GM21423 (cell line): ENCODE results near the gene MEA1.
"Not testable (repeated sequence)": the region's sequence is repeated elsewhere in the genome, so short reads cannot be mapped to it uniquely, and the experiment has no call there.

Experiments used
- ATAC-seq: cut with Tn5 transposase; IDR thresholded peaks from one replicate; pipeline ENCODE4 v1.9.1; 2021; ENCODE audit warnings: mild to moderate bottlenecking, moderate library complexity; ENCODE audit not compliant: unreplicated experiment

Gene MEA1

DNA sequence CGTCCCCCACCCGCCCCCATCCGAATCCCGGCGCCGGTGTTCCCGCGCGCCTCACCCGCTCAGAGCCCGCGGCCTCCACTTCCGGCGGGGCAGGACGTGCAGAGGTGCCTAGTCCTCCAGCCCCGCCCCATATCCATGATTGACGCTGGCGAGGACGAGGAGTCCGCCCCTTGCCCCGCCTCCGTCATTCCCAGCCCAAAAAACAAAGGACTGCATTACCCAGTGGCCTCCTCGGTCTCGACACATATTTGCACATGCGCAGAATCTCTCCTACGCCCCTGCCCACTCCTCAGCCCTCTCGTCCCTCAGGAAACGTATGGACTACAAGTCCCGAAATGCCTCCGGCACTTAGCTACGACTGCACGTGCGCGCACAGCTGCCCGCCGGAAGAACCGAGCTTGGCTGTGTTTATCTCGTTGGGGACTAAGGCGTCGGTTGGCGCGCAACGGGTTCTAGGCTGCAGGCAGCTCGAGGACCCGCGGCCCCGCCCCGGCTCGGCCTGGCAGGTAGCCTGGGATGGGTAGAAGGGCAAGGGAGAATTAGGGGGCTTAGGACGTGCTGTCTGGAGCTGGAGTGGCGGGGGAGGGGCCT lies at the start of gene MEA1, which contains the start of gene KLHDC3:
Gene MEA1, minus strand, starts transcription at position 104 of the 591 bp plus-strand sequence. CDS start 133 bp downstream, outside the sequence.
Gene KLHDC3, plus strand, starts transcription at position 407 of the 591 bp plus-strand sequence. CDS start 2,944 bp downstream, outside the sequence.
- ATAC-seq, result peak; percentile 92

- no peak for ATAC-seq
Observed at GRCh38 chr6:43062818-43063217, 49.1 kb upstream of the MEA1 start.

- no peak for ATAC-seq
Observed at GRCh38 chr6:43061861-43062260, 48.1 kb upstream of the MEA1 start.

- no peak for ATAC-seq
Observed at GRCh38 chr6:43060755-43061633, 47.2 kb upstream of the MEA1 start.

GRCh38 chr6:43060034-43060754 lies 46.4 kb upstream of the MEA1 start:
- no peak for ATAC-seq

GRCh38 chr6:43059168-43060033 lies 45.7 kb upstream of the MEA1 start, which contains the start of the genes KLC4 and MRPL2:
KLC4 (plus strand) TSS chr6:43059631; CDS start chr6:43061336, 1,705 bp downstream.
MRPL2 (minus strand) TSS chr6:43059434; CDS start chr6:43059381, 53 bp downstream.
- peak; percentile 91 for ATAC-seq

- ATAC-seq, result no peak
Observed at GRCh38 chr6:43058531-43058930, 44.8 kb upstream of the MEA1 start.

DNA sequence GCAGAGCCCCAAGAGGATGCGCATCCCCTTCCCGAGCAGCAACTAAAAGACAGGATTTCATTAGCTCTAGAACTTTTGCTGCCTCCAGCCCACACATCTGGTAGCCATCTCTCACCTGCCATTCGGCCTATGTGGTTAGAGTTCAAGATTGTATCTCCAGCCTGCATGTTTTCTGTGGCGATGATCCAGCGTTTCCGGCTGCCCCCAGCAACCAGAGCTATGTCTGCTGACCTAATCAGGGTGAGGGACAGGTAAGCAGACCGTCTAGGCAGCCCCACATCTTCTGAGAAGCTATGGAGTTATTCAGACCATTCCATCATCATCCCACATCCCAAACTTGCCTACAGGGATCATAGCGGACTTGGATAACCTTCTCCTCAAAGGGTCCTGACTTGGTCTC lies 42.2 kb upstream of the MEA1 start:
- no peak for ATAC-seq

DNA sequence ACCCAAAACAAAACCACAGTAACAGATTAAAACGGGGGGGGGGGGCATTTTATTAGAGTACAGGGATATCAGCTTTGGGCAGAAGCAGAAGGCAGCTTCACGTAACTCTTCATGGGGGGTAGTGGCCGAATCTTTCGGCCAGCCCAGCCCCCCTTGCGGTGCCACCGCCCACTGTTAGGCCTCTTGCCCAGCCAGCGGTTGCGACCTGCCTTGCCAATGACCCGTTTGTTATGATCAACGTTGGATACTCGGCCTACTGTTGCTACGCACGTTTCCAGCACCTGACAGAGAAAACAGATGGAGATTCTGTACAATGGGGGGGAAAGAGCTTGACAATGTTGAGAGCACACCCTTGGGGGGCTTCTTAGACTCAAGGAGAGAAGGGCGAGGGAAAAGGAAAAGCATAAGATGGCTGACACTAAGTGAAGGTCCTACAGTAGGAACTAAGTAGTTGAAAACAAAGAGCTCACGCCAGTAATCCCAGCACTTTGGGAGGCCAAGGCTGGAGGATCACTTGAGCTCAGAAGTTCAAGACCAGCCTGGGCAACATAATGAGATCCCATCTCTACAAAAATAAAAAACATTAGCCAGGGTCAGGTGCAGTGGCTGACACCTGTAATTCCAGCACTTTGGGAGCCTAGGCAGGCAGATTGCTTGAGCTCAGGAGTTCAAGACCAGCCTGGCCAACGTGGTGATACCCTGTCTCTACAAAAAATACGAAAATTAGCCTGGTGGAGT lies 40.6 kb upstream of the MEA1 start:
- no peak for ATAC-seq

- ATAC-seq, result peak; percentile 90
Observed at GRCh38 chr6:43053545-43054205, 39.9 kb upstream of the MEA1 start, which contains the start of gene CUL7. CUL7 (minus strand) TSS chr6:43053851; CDS start chr6:43052788, 1,063 bp downstream.

GRCh38 chr6:43052842-43053544 lies 39.2 kb upstream of the MEA1 start:
- ATAC-seq, result no peak

DNA sequence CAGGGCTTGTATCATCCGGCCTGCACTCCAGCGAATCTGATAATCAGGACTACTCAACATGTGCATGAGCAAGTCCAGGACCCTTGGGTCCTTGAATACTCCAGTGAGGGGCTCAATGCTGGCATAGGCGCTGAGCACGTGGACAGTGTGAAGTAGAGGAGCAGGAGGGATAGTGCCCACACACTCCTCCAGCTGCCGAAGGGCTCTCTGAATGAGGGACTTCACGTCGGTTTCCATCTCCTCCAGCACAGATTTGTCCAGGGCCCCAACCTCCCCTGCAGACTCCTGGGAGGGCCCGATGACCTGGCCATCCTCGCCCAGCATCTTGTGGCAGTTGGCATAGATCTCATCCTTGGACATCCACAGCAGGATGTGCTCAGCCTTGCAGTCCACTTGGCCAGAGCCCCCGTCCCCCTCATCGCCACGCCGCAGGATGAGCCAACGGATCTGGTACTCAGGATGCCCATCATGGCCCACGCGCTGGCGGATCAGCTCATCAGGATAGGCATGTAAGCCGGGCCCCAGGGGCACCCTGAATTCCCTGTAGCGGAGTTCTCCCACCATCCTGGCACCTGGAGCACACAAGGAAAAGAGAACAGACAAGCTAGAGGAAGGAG lies 38.6 kb upstream of the MEA1 start:
- no peak for ATAC-seq

DNA sequence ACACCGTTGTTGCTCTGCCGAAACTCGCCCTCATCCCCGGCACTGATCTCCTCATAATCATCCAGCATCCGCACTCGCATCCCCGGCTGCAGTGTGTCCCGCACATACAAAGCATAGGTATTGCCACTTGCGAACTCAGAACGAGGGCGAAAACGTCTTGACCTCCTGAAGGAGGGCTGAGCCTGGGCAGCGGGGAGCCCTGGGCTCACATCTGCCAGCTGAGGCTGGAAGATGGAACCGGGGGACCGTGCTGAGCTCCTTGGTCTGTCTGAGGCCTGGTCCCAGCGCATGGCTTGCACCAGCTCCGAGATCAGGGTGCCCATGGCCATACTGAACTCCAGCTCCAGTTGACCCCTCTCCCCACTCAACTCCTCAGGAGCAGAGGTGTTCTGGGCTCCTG lies 37.2 kb upstream of the MEA1 start:
- no peak for ATAC-seq

DNA sequence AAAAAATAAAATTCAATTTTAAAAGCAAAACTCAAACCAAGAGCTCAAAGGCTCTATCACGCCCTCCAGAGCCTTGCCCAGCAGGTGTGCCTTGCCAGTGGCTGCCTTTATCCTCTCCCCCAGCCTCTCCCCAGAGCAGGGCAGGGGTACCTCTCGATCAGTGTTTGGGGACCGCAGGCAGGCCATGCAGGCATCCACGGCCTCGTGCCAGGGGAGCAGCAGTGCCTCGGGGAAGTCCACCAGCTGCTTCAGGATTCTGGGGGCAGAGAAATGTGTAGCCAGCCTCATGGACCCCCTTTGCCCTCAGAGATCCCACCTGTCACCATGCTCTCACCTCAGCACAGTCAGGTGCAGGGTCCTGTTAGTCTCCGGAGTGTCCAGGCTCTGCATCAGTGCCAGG lies 34.3 kb upstream of the MEA1 start:
- ATAC-seq, result no peak

DNA sequence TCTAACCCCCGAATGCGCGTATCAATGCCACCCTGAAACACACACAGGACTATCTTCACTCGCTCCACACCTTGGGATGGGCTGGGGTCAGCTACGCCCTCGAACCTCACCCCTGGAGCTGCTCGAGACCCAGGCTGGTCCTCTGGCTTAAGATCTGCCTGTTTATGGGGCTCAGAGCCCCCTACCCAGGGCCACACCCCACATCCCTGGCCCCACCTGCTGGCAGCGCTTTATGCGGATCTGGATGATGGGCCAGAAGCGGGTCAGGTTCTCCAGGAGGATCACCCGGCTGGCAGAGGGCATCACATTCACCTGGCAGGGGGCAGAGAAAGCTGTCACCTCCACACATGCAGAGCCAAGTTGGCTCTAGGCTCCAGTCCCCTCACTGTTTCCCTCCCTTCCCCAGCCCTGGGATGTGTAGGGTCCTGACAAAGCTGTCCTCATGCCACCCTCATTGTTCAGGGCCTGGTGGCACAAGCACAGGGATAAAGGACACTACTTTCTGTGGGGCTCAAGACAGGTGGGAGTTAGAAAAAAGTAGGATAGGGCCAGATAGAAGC lies 31.7 kb upstream of the MEA1 start:
- ATAC-seq, result no peak

- no peak for ATAC-seq
Observed at GRCh38 chr6:43043310-43043709, 29.6 kb upstream of the MEA1 start.

DNA sequence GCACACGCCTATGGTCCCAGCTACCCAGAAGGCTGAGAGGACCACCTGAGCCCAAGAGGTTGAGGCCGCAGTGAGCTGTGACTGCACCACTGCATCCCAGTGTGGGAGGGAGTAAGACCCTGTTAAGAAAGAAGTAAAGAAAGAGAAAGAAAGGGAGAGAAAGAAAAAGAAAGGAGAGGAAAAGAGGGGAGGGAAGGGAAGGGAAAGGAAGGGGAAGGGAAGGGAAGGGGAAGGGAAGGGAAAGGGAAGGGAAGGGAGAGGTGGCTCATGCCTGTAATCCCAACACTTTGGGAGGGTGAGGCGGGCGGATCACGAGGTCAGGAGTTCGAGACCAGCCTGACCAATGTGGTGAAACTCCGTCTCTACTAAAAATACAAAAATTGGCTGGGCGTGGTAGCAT lies 27.7 kb upstream of the MEA1 start:
- not testable (repeated sequence) for ATAC-seq
